Heart right ventricle (tissue), 16 donors: ENCODE data around the gene ATRN. TPM values are rescaled to one million over a fixed set of nuclear protein-coding genes. Genes with fewer than 3 reads are reported as not detected.

Experiments
- ATAC-seq, 8 donors: fragments of 200-7000 bp; cut with Tn5 transposase; one replicate each; pipeline ENCODE4 v1.9.1; 2020; ENCODE audit warnings: mild to moderate bottlenecking in 8 of 8, moderate library complexity in 8 of 8, moderate number of reproducible peaks in 1 of 8
- DNase-seq, 2 donors: peaks; one replicate each; pipeline ENCODE4 v3.0.0-alpha.2; 2020
- H3K27ac ChIP-seq, 10 donors: fragments of 200-600 bp; sonication (generic) in 2 of 10; one replicate each; pipeline versions ENCODE4 v1.5.0 to v1.8.0; 2020 to 2022; ENCODE audit warnings: mild to moderate bottlenecking in 3 of 10
- H3K27me3 ChIP-seq, 7 donors: fragments of 200-600 bp; one replicate each; pipeline ENCODE4 v1.8.0; 2021 to 2022; ENCODE audit warnings: mild to moderate bottlenecking in 2 of 7
- H3K36me3 ChIP-seq, 9 donors: fragments of 200-600 bp; sonication (generic) in 1 of 9; one replicate each; pipeline versions ENCODE4 v1.5.0 to v1.8.0; 2020 to 2022; ENCODE audit warnings: mild to moderate bottlenecking in 2 of 9
- H3K4me1 ChIP-seq, 9 donors: fragments of 200-600 bp; sonication (generic) in 1 of 9; one replicate each; pipeline versions ENCODE4 v1.5.0 to v1.8.0; 2020 to 2022; ENCODE audit warnings: mild to moderate bottlenecking in 4 of 9
- H3K4me3 ChIP-seq, 10 donors: fragments of 200-600 bp; sonication (generic) in 2 of 10; one replicate each; pipeline versions ENCODE4 v1.5.0 to v1.8.0; 2020 to 2022; ENCODE audit warnings: mild to moderate bottlenecking in 7 of 10, moderate library complexity in 2 of 10
- H3K9me3 ChIP-seq, 11 donors: fragments of 200-600 bp in 10 of 11; sonication (generic) in 2 of 11; one replicate each; pipeline versions ENCODE4 v1.5.0 to v1.8.0; 2013 to 2022; ENCODE audit warnings: mild to moderate bottlenecking in 2 of 11, control low read depth in 1 of 11, moderate library complexity in 1 of 11
- CTCF ChIP-seq, 9 donors: fragments of 200-600 bp; sonication (generic) in 2 of 9; IDR thresholded peaks; one replicate each; pipeline versions ENCODE4 v1.5.0 to v1.8.0; 2021 to 2022; ENCODE audit warnings: antibody characterized with exemption in 9 of 9, mild to moderate bottlenecking in 5 of 9, moderate library complexity in 1 of 9
- WGBS, 2 donors: extraction: QIAGEN DNeasy Blood & Tissue Kit; methylation state at CpG; one replicate each; pipeline ENCODE4 v1.1.7; 2013; ENCODE audit warnings: inconsistent platforms in 1 of 2; 5-methylcytosine and 5-hydroxymethylcytosine counted together
- intact Hi-C, 10 donors: fragments of 100-400 bp; cut with DNase I; formaldehyde crosslinking; loops; one replicate each; pipeline versions ENCODE4 v1.11.1 to v1.14.2; 2022
- polyA plus RNA-seq, 2 donors: library from polyadenylated mRNA; stranded (reverse); fragments of 200-250 nt; gene quantifications; one replicate each; pipeline ENCODE4 v1.2.3, GENCODE V29; 2013
- total RNA-seq, 10 donors: library from RNA; stranded (reverse); fragmentation: NEBNext Ultra II Directional in 3 of 10; extraction: Animal tissue kit (Norgen Biotek cat#: 25700) in 3 of 10; gene quantifications; one replicate each; pipeline versions ENCODE4 v1.2.1 to v1.2.4, GENCODE V29; 2021 to 2023
- donor health status: Arrhythmogenic right ventricular cardiomyopathy.
- donor health status: ischemic (EF 13 %, LVEDD 7.1; RV severe dilation, severe dysfunction).
- donor health status: healthy with polysubstance abuse.
- donor health status: DM: no; HTN: yes; CAD: no.
- donor health status: DM: no; HTN: no; CAD: no.
- donor health status: ischemic (EF 25% LVEDD 6.9; RV normal size, moderate dysfunction).
- donor health status: ischemic (EF 25% LVEDD 5.7; RV mildly dilated, moderate dysfunction).
- donor health status: healthy.
- donor health status: DM: yes; HTN: yes; CAD: no.
- donor health status: Ischemic cardiomyopathy.
- donor health status: ischemic (EF 35%, LVEDD 5.7; RV mildly dilated, moderate dysfunction).
- donor health status: nonischemic (EF 11% LVEDD 7.7; RV severe dilation, severe dysfunction).
- donor health status: DM: yes; HTN: yes; CAD: no.
- donor health status: PGD.
- donor health status: ischemic (EF 29% LVEDD 5.4; RV normal size, mild dysfunction).
- donor health status: nonischemic (EF 23%, LVEDD 6.1; RV moderate dilation, normal function).

The ATRN gene
- total and polyA plus RNA-seq, 12 donors, result 4.6 to 44.0 (median 37.8) TPM

GRCh38 chr20:3550837-3551236, 80.0 kb downstream of the ATRN start:
- Histone ChIP-seq H3K4me1 (peaks cover 0 to 8% (median 0%) of the 10 kb centered on the region in 9 donors), H3K36me3 (peaks cover 0 to 74% (median 24%) of the 10 kb centered on the region in 9 donors), H3K9me3 (no peaks in the 10 kb centered on the region), H3K4me3 (no peak overlapping the region), H3K27me3 (no peaks in the 10 kb centered on the region), H3K27ac (no peak overlapping the region)
- no peak for TF ChIP-seq CTCF (IDR thresholded peaks at IDR 0.05)
- no peak for ATAC-seq
- intact Hi-C loops, result no loop called here
- whole genome bisulfite sequencing, 2 donors, result 24 to 44% methylated on average over 1 of the region's 1 CpG
- DNase-seq, result no peak

DNA sequence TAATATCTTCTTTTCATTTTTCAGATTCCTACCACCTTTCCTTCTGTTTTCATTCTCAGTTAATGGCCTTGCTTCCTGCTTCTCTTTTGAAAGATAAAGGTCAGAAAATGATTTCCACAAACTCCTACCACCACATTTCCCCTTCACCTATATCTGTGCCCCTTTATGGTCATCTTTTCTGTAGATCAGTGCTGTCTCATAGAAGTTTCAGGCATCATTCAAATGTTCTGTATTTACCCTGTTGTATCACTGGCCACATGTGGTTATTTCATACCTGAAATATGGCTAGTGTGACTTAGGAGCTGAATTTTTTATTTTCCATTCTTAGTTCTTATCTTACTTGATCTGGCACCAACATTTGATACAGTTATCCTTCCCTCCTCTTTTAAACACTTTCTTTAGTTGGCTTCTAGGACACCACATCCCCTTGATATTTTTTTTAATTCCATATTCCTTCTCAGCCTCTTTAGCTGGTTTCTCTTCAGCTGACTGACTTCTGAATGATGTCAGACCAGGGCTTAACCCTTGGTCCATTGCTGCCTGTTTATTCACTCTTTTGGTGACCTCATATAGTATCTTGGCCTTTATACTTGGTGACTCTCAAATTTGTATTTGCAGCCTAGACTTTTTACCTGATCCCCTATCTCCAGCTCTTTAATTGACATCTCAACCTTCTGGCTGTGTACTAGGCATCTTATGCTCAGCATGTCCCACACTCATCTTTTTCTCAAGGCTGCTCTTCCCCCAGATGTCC, 81.0 kb downstream of the ATRN start:
- Histone ChIP-seq H3K36me3 (peaks cover 0 to 68% (median 19%) of the 10 kb centered on the region in 9 donors), H3K4me1 (peaks cover 0 to 18% (median 0%) of the 10 kb centered on the region in 9 donors), H3K27ac (no peak overlapping the region), H3K4me3 (no peak overlapping the region), H3K9me3 (no peaks in the 10 kb centered on the region), H3K27me3 (no peaks in the 10 kb centered on the region)
- intact Hi-C loops, result no loop called here
- ATAC-seq (no peak), DNase-seq (no peak)
- no peak for TF ChIP-seq CTCF (IDR thresholded peaks at IDR 0.05)

- no peak overlapping the region for H3K4me3 ChIP-seq
- ATAC-seq (no peak), DNase-seq (no peak)
- H3K4me1 ChIP-seq, result peaks cover 0 to 27% (median 0%) of the 10 kb centered on the region in 9 donors
- H3K9me3 ChIP-seq, result no peaks in the 10 kb centered on the region
- TF ChIP-seq CTCF (IDR thresholded peaks at IDR 0.05), result no peak
- intact Hi-C loops, result no loop called here
- no peak overlapping the region for H3K27ac ChIP-seq
- H3K36me3 ChIP-seq, result peaks cover 0 to 54% (median 17%) of the 10 kb centered on the region in 9 donors
- WGBS, 2 donors, result 53 to 61% methylated on average over 3 of the region's 3 CpGs
- no peaks in the 10 kb centered on the region for H3K27me3 ChIP-seq
Measured at GRCh38 chr20:3553663-3554062, 82.8 kb downstream of the ATRN start.

DNA sequence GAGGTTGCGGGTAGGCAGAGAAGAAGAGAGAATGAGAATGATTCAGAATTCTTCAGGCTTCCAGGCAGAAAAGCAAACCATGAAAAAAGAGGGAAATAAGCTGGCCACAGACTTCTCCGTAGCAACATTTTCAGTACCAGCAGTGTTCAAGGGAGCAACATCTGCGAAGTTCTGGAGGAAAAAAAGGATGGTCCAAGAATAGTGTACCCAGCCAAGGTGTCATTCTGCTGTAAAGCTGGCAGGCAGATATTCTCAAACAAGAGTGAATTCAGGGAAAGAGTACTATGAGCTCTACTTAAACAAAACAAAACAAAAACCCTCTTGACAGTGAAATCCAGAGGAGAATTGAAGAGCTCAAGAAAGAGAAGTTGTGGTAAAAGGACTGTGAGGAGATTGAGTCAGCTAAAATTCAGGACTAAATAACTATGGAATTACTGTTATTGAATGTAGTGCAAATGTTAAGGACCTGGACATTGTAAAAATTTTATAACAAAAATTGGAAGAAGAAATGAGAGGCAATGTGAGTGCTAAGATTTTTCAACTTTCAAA, 86.5 kb downstream of the ATRN start:
- Histone ChIP-seq H3K27ac (peak overlapping the region in 1 of 10 donors; percentile 54), H3K36me3 (peaks cover 0 to 39% (median 0%) of the 10 kb centered on the region in 9 donors), H3K4me1 (peaks cover 0 to 45% (median 0%) of the 10 kb centered on the region in 9 donors), H3K27me3 (no peaks in the 10 kb centered on the region), H3K9me3 (no peaks in the 10 kb centered on the region), H3K4me3 (peak overlapping the region in 1 of 10 donors; percentile 4)
- 86 to 92% methylated on average over 3 of the region's 3 CpGs for WGBS, 2 donors
- DNase-seq (no peak), ATAC-seq (no peak)
- no peak for TF ChIP-seq CTCF (IDR thresholded peaks at IDR 0.05)
- intact Hi-C loops, result no loop called here
